ENCODE measurements around the gene DLL3. TPM values are rescaled to one million over a fixed set of nuclear protein-coding genes. Genes with fewer than 3 reads are reported as not detected.

Gene DLL3
- total RNA-seq, 4 donors from 2014 or later: not detected

DNA sequence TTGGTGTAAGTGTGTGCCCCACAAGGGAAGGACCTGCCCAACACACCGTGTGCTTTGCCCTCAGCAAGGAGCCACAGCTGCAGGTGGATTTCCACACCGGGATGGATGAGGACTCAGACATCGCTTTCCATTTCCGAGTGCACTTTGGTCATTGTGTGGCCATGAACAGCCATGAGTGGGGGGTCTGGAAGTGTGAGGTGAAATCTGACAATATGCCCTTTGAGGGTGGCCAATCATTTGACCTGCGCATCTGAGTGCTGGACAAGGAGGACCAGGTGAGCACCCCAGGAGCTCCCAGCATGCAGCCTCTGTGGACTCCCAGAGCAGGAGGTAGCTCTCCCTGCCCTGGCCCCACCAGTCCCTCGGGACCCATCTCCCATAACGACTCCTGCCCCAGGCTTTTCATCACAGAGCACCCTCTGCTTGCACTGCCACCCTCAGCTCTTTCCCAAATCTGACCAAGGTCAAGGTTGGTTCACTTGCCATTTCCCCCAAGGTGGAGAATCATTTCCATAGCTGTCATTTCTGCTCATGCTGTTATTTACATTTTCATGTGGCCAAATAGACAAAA is 54.4 kb downstream of the DLL3 start:
- whole genome bisulfite sequencing, 2 donors (ENCODE audit: low coverage in 1 of 2): 58 to 76% methylated on average over 4 to 7 of the region's 7 CpGs
- TF ChIP-seq POLR2A (IDR thresholded peaks at IDR 0.05): no peak
- TF ChIP-seq POLR2AphosphoS5 (IDR thresholded peaks at IDR 0.05): no peak
- TF ChIP-seq, protein P1, sequence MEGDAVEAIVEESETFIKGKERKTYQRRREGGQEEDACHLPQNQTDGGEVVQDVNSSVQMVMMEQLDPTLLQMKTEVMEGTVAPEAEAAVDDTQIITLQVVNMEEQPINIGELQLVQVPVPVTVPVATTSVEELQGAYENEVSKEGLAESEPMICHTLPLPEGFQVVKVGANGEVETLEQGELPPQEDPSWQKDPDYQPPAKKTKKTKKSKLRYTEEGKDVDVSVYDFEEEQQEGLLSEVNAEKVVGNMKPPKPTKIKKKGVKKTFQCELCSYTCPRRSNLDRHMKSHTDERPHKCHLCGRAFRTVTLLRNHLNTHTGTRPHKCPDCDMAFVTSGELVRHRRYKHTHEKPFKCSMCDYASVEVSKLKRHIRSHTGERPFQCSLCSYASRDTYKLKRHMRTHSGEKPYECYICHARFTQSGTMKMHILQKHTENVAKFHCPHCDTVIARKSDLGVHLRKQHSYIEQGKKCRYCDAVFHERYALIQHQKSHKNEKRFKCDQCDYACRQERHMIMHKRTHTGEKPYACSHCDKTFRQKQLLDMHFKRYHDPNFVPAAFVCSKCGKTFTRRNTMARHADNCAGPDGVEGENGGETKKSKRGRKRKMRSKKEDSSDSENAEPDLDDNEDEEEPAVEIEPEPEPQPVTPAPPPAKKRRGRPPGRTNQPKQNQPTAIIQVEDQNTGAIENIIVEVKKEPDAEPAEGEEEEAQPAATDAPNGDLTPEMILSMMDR (IDR thresholded peaks at IDR 0.05): no peak
- no peak for TF ChIP-seq EP300 (IDR thresholded peaks at IDR 0.05; ENCODE audit: low read depth)
- no peak for DNase-seq
- H3K27me3 ChIP-seq: no peaks in the 10 kb centered on the region
- H3K27ac ChIP-seq: no peak overlapping the region
- peaks cover 0 to 7% (median 0%) of the 10 kb centered on the region in 4 donors for H3K4me1 ChIP-seq
- no peaks in the 10 kb centered on the region for H3K9me3 ChIP-seq
- H3K4me3 ChIP-seq: no peak overlapping the region
- in situ Hi-C loops (cut with MboI; ENCODE audit: low pct_ligation_motif_present in 1 of 4, low pct_unique_long_range_greater_than_20kb in 1 of 4, low sequenced_read_pairs in 3 of 4) (loop anchor here (10.0 kb wide), 2 partner anchors 112 to 122 kb away; no protein-coding TSS in a partner anchor), intact Hi-C loops (cut with DNase I; ENCODE audit: low total_unique reads) (loop anchor here (5.0 kb wide), 1 partner anchor 119 kb away; no protein-coding TSS in a partner anchor)
- no peaks in the 10 kb centered on the region for H3K36me3 ChIP-seq

DNA sequence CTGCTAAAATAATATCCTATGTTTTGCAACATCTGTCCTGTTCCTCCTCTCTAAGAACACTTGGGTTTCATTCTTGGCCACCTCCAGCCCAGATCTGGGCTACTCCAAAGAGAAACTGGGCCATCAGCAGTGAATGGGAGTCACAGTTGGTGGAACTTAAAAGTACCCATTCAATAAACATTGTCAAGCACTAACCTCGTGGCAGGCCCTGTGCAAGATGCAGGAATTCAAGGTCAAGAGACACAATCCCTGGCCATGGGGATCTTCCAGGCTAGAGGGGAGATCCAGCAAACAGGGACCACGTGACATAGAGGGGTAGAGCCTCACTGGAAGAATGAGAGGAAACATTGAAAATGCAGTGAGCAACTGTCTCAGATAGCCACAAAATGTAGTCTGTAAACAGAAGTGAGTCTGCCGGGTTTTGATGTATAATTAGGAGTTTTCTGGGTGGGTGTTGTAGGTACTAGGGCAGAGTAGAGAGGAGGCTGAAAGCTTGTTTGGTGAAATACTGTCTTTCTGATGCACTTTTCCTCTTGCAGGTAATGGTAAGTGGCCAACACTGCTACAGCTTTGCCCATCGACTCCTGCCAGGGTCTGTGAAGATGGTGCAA is 56.1 kb downstream of the DLL3 start:
- intact Hi-C loops (cut with DNase I; ENCODE audit: low total_unique reads): loop anchor here (5.0 kb wide), 1 partner anchor 117 kb away; no protein-coding TSS in a partner anchor
- DNase-seq: no peak
- H3K27ac ChIP-seq: no peak overlapping the region
- H3K36me3 ChIP-seq: no peaks in the 10 kb centered on the region
- no peaks in the 10 kb centered on the region for H3K27me3 ChIP-seq
- in situ Hi-C loops (cut with MboI; ENCODE audit: low pct_ligation_motif_present in 1 of 4, low pct_unique_long_range_greater_than_20kb in 1 of 4, low sequenced_read_pairs in 3 of 4): loop anchor here (10.0 kb wide), 2 partner anchors 110 to 120 kb away; no protein-coding TSS in a partner anchor
- H3K4me3 ChIP-seq: no peak overlapping the region
- H3K4me1 ChIP-seq: peaks cover 0 to 9% (median 0%) of the 10 kb centered on the region in 4 donors
- 44 to 75% methylated on average over 2 to 4 of the region's 4 CpGs for WGBS, 2 donors (ENCODE audit: low coverage in 1 of 2)
- no peak for TF ChIP-seq POLR2A (IDR thresholded peaks at IDR 0.05)
- TF ChIP-seq POLR2AphosphoS5 (IDR thresholded peaks at IDR 0.05): no peak
- no peak for TF ChIP-seq EP300 (IDR thresholded peaks at IDR 0.05; ENCODE audit: low read depth)
- TF ChIP-seq, protein P1 (IDR thresholded peaks at IDR 0.05): no peak
- H3K9me3 ChIP-seq: no peaks in the 10 kb centered on the region

DNA sequence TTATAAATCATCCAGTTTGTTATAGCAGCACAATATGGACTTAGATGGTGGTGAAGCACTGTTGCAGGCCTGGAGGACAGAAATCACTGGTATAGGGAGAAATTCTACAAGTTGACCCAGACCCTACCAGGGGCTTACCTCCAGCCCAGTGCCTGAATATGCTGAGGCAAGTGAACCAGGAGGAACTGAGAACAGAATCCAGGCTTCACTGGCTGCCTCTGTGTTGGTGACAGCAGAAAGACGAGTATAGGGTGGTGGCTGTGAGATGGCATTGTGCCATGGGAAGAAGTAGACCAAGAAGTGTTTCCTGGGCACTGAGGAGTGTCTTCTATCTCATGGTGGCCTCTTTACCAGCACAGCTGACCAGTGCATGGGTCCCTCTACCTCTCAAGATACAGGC is 57.1 kb downstream of the DLL3 start:
- intact Hi-C loops (cut with DNase I; ENCODE audit: low total_unique reads): no loop called here

More for the DNA sequence above, 57.1 kb downstream of the DLL3 start:
- Histone ChIP-seq H3K9me3 (no peaks in the 10 kb centered on the region), H3K4me1 (peaks cover 0 to 9% (median 0%) of the 10 kb centered on the region in 4 donors), H3K36me3 (no peaks in the 10 kb centered on the region), H3K4me3 (no peak overlapping the region), H3K27me3 (no peaks in the 10 kb centered on the region), H3K27ac (no peak overlapping the region)
- in situ Hi-C loops (cut with MboI; ENCODE audit: low pct_ligation_motif_present in 1 of 4, low pct_unique_long_range_greater_than_20kb in 1 of 4, low sequenced_read_pairs in 3 of 4): loop anchor here (10.0 kb wide), 2 partner anchors 109 to 119 kb away; no protein-coding TSS in a partner anchor
- WGBS, 2 donors (ENCODE audit: low coverage in 1 of 2): 38% methylated on average over 1 of the region's 1 CpG; no CpG with 5 or more reads in 1 of the 2 donors
- no peak for TF ChIP-seq EP300 (IDR thresholded peaks at IDR 0.05; ENCODE audit: low read depth)
- TF ChIP-seq POLR2AphosphoS5 (IDR thresholded peaks at IDR 0.05): no peak
- no peak for TF ChIP-seq POLR2A (IDR thresholded peaks at IDR 0.05)
- TF ChIP-seq, protein P1 (IDR thresholded peaks at IDR 0.05): no peak
- DNase-seq: no peak

Other genes with a start within 250 kb of the DLL3 start
- gene IFNL2, start 230.6 kb upstream of the DLL3 start, total RNA-seq: not detected
- gene IFNL1, start 202.5 kb upstream of the DLL3 start, total RNA-seq: not detected
- gene LRFN1, start 178.1 kb upstream of the DLL3 start, total RNA-seq: under 1 TPM in 2 of 4 donors, not detected in 2; 0.14 to 0.64 TPM
- 10 to 100 TPM in 2 of 4 donors, 1 to 10 TPM in 1, not detected in 1; 7.6 to 18.7 (median 17.6) TPM for gene GMFG, start 162.9 kb upstream of the DLL3 start, total RNA-seq
- 100 to 1,000 TPM in 1 of 4 donors, 10 to 100 TPM in 3; 60.7 to 102 (median 77.1) TPM for gene SAMD4B, start 156.5 kb upstream of the DLL3 start, total RNA-seq
- gene PAF1, start 107.8 kb upstream of the DLL3 start, total RNA-seq: 10 to 100 TPM; 37.8 to 71.2 (median 43.0) TPM
- 10 to 100 TPM; 22.8 to 37.4 (median 27.8) TPM for gene MED29, start 107.6 kb upstream of the DLL3 start, total RNA-seq
- 100 to 1,000 TPM; 280 to 924 (median 309) TPM for gene ZFP36, start 92.1 kb upstream of the DLL3 start, total RNA-seq
- 10 to 100 TPM in 2 of 4 donors, 1 to 10 TPM in 2; 6.1 to 27.7 (median 11.9) TPM for gene PLEKHG2, start 86.3 kb upstream of the DLL3 start, total RNA-seq
- gene RPS16, start 63.0 kb upstream of the DLL3 start, total RNA-seq: 1,000 to 10,000 TPM in 3 of 4 donors, 100 to 1,000 TPM in 1; 718 to 1,665 (median 1,335) TPM
- gene SUPT5H, start 53.4 kb upstream of the DLL3 start, total RNA-seq: 100 to 1,000 TPM in 3 of 4 donors, 10 to 100 TPM in 1; 97.1 to 161 (median 125) TPM
- 10 to 100 TPM; 21.7 to 54.0 (median 33.5) TPM for gene TIMM50, start 18.1 kb upstream of the DLL3 start, total RNA-seq
- gene SELENOV, start 16.2 kb downstream of the DLL3 start, total RNA-seq: not detected
- 1 to 10 TPM in 3 of 4 donors, under 1 TPM in 1; 1.00 to 1.5 (median 1.3) TPM for gene EID2B, start 33.9 kb downstream of the DLL3 start, total RNA-seq
- 1 to 10 TPM; 7.5 to 10.0 (median 8.1) TPM for gene EID2, start 41.2 kb downstream of the DLL3 start, total RNA-seq
- not detected for gene LGALS13, start 103.6 kb downstream of the DLL3 start, total RNA-seq
- gene LGALS16, start 157.0 kb downstream of the DLL3 start, total RNA-seq: not detected
- not detected for gene LGALS14, start 205.5 kb downstream of the DLL3 start, total RNA-seq
- not detected for gene CLC, start 239.1 kb downstream of the DLL3 start, total RNA-seq